Fibroblast of skin of left quadriceps (primary cell): Measurements from ENCODE around the gene SCAP.
A peak's percentile ranks its signal among the peaks of the same experiment; 100 is the strongest.
"Not testable (repeated sequence)": the region's sequence is repeated elsewhere in the genome, so short reads cannot be mapped to it uniquely, and the experiment has no call there.

Source experiments
- DNase-seq, 2 experiments: peaks; one replicate each; pipeline ENCODE4 v3.0.0-alpha.2; 2013; ENCODE audit warnings: low read depth in 2 of 2

Gene SCAP

GRCh38 chr3:47475570-47476329, at the start of gene SCAP:
Gene SCAP (minus strand): TSS chr3:47475941. CDS start chr3:47442993, 32,948 bp downstream.
- peak; percentile 48 to 49 for DNase-seq

GRCh38 chr3:47523310-47524073, 47.8 kb upstream of the SCAP start:
- DNase-seq = no peak

GRCh38 chr3:47522082-47522987, 46.6 kb upstream of the SCAP start:
- peak; percentile 56 to 66 for DNase-seq

DNA sequence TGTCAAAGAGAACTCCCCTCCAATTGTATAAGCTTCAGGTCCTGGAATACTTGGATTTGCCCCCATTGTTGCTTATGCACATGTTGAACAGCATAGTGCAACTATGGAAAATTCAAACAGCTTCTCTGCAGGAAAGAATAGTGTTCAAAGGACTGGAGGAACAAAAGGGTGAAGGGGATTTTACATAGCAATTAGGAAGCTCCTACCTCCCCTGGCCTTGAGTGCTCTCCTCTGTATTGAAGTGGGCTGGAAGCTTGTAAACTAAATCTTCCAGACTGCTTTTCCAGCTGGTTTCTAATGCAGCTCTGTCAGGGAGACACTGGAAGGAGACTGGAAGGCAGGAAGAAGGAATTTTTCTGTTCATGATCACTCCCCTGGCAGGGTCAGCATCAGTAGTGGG, 45.0 kb upstream of the SCAP start:
- no peak for DNase-seq

GRCh38 chr3:47517937-47518336, 42.2 kb upstream of the SCAP start:
- DNase-seq = no peak

- DNase-seq = no peak
Observed at GRCh38 chr3:47515864-47516319, 40.2 kb upstream of the SCAP start.

GRCh38 chr3:47515100-47515499, 39.4 kb upstream of the SCAP start:
- no peak for DNase-seq

GRCh38 chr3:47513125-47513929, 37.6 kb upstream of the SCAP start, which contains the start of gene ELP6:
Gene ELP6 (minus strand): TSS chr3:47513712. CDS start chr3:47513590, 122 bp downstream.
- peak; percentile 91 to 92 for DNase-seq

- no peak for DNase-seq
Observed at GRCh38 chr3:47512416-47513124, 36.8 kb upstream of the SCAP start.

DNA sequence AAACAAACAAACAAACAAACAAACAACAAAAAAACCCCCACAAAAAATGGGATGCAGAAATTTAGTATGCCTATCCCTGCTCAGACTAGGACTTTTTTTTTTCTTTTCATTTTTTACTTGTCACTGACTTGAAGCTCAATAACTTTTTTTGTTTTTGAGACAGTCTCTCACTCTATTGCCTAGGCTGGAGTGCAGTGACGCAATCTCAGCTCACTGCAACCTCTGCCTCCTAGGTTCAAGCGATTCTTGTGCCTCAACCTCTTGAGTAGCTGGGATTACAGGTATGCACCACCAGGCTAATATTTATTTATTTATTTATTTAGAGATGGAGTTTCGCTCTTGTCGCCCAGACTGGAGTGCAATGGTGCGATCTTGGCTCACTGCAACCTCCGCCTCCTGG, 29.5 kb upstream of the SCAP start:
- DNase-seq = not testable (repeated sequence)

- no peak for DNase-seq
Observed at GRCh38 chr3:47504113-47504512, 28.4 kb upstream of the SCAP start.

DNA sequence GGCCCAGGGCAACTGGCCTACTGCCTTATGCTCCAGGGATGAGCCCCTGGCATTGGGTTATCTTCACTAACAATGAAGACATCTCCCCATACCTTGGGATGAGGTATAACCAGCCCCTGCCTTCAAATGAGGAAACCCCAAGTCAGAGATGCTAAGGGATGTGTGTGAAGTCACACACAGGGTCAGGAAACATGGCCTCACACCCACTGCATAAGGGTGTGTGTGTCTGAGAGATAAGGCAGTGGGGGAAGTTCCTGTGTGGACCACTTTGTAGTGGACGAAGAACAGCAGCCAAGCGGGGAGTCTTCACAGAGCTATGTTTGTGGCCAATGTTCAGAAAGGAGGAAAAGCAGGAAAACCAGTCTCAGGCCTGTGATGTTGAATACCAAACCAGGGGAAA, 27.3 kb upstream of the SCAP start:
- DNase-seq = no peak

DNA sequence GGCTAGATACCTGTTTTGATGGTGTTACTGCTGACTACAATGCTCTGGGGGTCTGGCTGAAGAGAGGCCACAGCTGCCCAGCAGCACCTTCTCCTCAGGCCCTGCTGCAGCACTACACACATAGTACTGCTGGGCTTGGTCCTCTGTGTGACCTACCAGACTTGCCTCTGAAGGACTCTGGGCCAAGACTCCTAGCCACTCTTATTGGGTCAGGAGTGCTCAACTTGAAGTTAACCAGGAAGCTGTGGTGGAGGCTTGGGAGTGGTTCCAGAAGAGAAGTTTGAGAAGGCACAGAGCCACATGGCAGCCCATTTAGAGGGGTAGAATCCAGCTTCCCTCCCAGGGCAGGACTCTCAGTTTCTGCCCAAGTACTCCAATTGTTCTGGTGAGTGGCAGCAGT, 21.2 kb upstream of the SCAP start:
- DNase-seq = no peak

DNA sequence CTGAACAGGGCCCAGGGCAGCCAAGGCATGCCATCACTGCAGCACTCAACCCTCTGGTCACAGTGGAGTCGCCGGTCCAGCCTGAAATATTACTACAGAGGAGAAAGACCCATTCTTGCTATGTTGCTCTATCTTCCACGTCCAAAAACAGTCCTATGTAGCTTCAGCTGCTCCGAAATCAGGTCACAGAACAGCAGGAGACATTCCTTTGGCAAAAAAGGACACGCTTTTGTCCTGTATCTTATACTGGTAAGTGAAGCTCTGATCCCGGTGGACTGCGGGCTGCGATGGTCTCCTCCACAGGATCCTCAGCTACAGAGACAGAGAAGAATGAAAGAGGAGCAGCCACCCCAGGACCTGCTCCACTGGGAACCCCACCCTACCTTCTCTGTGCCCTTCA, 20.1 kb upstream of the SCAP start:
- DNase-seq = no peak

DNA sequence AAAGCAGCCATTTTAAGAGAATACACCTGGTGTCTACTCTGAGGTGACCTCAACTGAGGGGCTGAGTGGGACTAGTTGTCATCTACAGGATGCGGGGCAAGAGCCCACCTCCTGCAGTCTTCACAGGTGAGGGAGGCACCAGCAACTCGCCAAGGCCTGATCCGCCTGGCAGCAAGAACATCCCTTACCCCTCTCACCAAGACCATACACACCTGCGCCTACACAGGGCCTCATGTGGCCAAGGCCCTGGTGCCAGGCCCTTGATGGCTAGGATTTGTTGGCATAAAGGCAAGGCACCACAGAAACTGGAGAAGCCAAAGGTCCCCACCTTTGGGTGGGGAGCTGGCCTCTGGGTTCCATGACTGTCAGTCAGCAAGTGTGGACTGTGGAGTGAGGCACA, 19.4 kb upstream of the SCAP start:
- no peak for DNase-seq

GRCh38 chr3:47491777-47492176, 16.0 kb upstream of the SCAP start:
- DNase-seq = no peak

GRCh38 chr3:47491186-47491585, 15.4 kb upstream of the SCAP start:
- no peak for DNase-seq

DNA sequence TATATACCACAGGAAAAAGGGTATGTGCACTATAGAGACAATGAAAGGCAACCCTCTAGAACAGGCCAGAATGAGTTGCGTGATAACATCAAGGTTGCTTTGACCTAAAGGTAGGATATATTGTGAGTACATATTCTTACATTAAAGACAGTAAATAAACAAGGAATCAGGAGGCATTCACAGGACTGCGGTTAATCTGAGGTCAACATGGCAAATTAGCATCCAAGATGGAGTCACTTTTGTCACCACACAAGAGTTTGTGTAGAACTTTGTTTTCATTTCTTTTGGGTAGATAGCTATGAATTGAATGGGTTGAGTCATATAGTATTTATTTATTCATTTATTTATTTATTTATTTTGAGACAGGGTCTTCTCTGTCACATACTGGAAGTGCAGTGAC, 11.5 kb upstream of the SCAP start:
- no peak for DNase-seq

GRCh38 chr3:47485812-47486211, 10.1 kb upstream of the SCAP start:
- DNase-seq = no peak

DNA sequence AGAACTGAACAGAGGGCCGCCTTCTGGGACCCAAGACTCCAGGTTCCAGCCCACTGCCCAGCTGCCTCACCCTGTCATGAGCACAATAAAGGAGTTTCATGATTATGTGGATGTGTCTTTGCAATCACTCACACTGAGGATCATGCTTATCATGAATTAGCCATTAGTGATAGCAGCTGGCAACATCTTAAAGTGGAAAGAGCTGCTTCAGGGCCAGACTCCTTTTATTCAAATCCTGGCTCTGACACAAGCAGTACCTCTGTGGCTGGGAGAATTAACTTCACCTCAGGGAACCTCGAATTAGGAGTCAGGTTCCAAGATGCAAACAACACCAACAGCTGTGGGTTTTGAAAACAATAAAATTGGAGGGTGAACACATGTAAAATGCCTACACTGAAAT, 6.6 kb upstream of the SCAP start:
- no peak for DNase-seq
